NCI-H1105 (cell line): ENCODE results near the gene MAGEE1.

Experiments
- DNase-seq: peaks from one replicate; lab custom pipeline; 2025; lab: John Stamatoyannopoulos, UW

MAGEE1 gene, protein sequence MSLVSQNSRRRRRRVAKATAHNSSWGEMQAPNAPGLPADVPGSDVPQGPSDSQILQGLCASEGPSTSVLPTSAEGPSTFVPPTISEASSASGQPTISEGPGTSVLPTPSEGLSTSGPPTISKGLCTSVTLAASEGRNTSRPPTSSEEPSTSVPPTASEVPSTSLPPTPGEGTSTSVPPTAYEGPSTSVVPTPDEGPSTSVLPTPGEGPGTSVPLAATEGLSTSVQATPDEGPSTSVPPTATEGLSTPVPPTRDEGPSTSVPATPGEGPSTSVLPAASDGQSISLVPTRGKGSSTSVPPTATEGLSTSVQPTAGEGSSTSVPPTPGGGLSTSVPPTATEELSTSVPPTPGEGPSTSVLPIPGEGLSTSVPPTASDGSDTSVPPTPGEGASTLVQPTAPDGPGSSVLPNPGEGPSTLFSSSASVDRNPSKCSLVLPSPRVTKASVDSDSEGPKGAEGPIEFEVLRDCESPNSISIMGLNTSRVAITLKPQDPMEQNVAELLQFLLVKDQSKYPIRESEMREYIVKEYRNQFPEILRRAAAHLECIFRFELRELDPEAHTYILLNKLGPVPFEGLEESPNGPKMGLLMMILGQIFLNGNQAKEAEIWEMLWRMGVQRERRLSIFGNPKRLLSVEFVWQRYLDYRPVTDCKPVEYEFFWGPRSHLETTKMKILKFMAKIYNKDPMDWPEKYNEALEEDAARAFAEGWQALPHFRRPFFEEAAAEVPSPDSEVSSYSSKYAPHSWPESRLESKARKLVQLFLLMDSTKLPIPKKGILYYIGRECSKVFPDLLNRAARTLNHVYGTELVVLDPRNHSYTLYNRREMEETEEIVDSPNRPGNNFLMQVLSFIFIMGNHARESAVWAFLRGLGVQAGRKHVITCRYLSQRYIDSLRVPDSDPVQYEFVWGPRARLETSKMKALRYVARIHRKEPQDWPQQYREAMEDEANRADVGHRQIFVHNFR

DNA sequence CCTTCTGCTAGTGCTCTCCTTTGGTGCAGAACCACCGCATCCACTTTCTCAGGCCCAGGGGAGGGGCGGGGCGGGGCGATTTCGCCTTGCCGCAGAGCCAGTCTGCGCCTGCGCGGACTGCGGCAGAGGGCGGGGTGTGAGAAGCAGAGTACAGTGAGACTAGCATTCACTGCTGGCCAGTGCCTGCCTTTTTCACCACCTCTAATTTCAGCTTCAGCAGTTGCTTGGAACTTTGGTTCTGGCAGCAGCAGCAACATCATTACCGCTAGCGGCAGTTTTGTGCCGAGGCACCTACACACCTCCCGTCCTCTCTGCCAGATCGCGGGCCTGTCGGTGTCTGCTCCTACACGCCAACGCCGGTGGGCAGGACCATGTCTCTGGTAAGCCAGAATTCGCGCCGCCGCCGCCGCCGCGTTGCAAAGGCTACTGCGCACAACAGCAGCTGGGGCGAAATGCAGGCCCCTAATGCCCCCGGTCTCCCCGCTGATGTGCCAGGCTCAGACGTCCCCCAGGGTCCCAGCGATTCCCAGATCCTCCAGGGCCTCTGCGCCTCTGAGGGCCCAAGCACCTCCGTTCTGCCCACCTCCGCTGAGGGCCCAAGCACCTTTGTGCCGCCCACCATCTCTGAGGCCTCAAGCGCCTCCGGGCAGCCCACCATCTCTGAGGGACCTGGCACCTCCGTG is at the start of gene MAGEE1:
TSS of gene MAGEE1 (plus strand) at position 151 of the 683 bp plus-strand sequence. CDS start at position 372, 221 bp downstream.
- peak; percentile 62 for DNase-seq

DNA sequence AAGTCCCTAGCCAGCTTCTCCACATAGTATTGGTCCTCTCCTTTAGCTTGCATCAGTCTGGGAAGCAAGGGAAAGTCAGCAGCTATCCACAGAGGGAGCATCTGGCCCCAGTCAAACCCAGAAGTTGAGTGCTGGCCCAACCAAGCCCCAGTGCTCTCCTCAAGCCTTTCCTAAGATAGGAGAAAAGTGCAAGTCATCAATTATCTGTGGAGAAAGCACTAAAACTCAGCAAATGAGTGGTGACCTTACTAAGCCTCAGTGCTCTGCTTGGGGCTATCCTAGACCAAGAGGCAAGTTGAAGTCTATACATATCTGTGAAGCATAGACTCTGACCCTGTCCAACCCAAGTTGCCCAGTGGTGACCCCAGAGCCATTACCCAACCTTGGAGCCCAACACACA is 28.5 kb upstream of the MAGEE1 start:
- no peak for DNase-seq

DNA sequence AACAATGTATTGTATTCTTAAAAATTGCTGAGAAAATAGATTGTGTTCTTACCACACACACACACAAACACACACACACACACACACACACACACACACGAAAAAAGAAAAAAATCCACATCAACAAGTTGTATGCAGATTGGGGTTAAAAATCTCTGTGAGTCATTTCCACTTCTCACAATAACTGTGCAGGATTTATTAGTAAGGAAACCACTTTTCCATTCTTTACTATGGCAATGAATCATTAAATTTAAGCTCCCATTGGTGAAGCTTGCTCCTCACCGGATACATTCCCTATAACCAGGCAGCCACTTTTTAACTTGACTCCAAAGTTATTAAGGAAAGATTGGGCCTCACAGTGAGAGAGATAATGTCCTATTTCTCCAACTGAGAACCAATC is 19.7 kb upstream of the MAGEE1 start:
- DNase-seq, result no peak

DNA sequence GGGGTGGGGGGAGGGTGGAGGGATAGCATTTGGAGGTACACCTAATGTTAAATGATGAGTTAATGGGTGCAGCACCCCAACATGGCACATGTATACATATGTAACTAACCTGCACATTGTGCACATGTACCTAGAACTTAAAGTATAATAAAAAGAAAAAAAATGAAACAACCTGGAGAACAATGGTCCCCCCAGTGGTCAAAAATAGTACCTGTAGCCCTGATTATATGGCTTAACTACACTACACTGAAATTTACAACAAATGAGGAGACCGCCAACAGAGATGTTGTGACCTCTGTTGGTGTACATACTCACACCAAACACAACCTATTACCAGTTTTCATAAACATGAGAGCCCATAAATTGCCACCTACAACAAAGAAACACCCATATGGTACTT is 7.3 kb upstream of the MAGEE1 start:
- no peak for DNase-seq

DNA sequence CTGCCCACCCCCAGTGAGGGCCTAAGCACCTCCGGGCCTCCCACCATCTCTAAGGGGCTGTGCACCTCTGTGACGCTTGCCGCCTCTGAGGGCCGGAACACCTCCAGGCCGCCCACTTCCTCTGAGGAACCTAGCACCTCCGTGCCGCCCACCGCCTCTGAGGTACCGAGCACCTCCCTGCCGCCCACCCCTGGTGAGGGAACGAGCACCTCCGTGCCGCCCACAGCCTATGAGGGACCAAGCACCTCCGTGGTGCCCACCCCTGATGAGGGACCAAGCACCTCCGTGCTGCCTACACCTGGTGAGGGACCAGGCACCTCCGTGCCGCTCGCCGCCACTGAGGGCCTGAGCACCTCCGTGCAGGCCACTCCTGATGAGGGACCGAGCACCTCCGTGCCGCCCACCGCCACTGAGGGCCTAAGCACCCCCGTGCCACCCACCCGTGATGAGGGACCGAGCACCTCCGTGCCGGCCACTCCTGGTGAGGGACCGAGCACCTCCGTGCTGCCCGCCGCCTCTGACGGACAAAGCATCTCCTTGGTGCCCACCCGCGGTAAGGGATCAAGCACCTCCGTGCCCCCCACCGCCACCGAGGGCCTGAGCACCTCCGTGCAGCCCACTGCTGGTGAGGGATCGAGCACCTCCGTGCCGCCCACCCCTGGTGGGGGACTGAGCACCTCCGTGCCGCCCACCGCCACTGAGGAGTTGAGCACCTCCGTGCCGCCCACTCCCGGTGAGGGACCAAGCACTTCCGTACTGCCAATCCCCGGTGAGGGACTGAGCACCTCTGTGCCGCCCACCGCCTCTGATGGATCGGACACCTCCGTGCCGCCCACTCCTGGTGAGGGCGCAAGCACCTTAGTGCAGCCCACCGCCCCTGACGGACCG is 977 bp downstream of the MAGEE1 start:
- peak; percentile 12 for DNase-seq

DNA sequence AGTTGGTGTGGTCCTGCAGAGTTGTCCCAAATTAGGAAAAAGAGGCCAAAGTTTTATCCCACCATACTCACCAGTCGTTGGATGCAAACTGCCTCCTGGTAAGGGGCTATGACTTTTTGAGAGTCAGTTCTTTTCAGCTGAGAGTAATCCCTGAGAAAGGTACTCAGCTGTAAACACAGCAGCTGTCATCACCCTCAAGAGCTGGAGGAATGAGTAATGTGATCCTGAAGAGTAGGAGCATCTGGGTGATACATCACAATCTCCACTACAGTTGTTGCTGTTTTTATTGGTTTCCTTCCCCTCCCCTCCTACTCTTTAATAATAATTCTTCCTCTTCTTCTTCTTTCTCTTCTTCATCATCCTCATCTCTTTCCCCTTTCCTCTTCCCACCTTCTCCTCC is 5.7 kb downstream of the MAGEE1 start:
- DNase-seq, result no peak

DNA sequence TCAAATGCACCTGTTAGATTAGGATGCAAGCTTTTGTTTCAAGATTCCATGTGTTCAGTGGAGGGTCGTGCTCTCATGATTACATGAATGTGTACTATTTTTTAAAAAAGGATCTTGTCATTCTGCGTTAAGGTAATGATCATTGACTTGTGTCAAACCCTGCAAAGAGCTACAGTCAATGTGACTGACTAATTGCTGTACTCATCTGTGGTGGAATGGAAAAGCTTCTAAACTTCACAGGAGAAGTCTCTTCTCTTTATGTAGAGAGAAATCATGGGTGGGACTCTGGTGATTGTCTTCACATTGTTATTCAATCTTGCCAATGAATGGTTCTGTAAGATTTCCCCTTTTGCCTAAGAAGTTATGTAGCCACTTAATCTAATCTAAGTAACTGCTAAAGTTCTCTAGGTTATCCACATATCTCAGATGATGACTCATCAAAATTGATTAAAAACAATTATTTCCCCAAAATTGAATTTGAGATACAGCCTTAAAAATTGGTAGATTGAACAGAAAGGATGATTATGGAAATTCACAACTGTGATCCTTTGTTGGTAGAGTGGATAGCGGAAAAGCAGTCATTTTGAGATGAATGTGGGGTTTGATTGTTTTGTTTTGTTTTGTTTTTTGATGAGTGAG is 6.7 kb downstream of the MAGEE1 start:
- DNase-seq, result no peak

DNA sequence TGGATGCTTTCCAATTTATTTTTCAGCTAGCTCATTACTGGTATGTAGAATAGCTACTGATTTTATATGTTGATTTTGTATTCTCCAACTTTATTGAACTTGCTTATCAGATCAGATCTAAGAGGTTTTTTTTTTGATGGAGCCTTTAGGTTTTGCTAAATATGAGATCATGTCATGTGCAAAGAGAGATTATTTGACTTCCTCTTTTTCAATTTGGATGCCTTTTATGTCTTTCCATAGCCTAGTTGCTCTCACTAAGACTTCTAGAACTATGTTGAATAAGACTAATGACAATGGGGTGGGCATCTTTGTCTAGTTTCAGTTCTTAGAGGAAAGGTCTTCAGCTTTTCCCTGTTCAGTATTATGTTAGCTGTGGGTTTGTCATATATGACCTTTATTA is 11.7 kb downstream of the MAGEE1 start:
- DNase-seq, result no peak

DNA sequence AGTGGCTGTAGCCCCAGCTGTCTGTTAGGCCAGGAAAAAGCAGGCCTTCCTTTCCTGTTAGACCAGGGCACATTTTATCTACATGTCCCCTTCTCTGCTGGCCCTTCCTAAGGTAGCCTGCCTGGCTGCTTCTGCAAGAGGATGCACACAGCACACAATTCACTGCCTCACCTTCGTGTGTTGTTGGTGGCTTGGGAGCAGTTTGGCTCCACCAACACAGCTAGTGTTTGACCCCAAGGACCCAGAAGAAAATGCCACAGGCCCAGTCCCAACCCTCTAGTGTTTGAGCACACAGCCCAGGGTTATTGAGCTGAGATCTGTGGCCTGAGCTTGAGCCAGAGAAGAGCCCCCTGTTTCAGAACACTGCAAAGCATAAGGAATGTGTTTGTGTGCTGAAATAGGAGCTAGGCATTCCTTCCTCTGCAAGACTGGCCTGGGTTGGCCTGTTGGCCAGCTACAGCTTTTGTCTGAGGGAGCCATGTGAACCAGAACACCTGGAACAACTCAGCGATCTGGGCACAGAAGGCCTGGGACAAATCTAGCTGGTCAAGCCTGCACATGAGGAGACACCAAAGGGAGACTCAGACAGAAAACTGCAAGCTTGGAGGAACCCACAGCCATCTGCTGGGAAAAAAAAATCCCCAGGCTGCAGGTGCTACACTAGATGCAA is 26.4 kb downstream of the MAGEE1 start:
- no peak for DNase-seq

DNA sequence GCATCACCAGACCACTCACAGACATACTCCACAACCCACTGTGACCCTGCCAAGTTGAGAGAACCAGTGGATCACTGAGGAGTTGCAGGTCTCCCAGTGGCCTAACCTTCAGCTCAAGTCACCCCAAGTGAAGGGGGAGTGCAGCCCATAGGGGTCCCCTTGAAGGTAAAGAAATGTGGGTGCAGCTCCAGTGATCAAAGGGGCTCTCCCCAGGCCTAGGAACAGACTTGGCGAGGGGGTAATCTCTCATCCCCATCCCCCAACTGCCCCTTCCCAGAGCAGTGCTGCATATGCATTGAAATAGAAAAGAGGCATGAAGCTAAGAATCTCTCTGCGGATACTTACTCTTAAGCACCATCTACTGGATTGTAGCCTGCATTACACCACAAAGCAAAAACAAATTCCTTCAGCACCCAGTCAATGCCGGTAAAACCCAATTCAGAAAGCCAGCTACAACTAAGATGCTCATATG is 27.0 kb downstream of the MAGEE1 start:
- peak; percentile 0 for DNase-seq

DNA sequence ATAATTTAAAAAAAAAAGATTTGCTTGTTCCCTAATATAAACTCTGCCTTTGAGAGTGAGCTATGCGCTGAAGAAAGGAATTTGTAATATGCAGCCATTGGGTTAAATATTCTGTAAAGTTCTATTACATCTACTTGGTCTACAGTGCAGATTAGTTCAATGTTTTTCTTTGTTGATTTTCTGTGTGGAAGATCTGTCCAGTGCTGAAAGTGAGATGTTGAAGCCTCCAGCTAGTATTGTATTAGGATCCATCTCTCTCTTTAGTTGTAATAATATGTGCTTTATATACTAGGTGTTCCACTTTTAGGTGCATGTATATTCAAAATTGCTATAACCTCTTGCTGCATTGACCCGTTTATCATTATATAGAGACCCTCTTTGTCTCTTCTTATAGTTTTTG is 49.8 kb downstream of the MAGEE1 start:
- DNase-seq, result no peak
